Erythroblast (primary cell): Measurements from ENCODE around the gene ARHGAP26.

Experiments
- GATA1 ChIP-seq: IDR thresholded peaks from 2 replicates; pipeline ENCODE4 v1.6.1; 2011; ENCODE audit warnings: low read depth, mild to moderate bottlenecking, control low read depth, low read length, moderate library complexity
- POLR2A ChIP-seq: IDR thresholded peaks from 2 replicates; pipeline ENCODE4 v1.6.1; 2011; ENCODE audit warnings: mild to moderate bottlenecking, low read length

- TF ChIP-seq POLR2A (no peak), GATA1 (no peak)
Measured at GRCh38 chr5:143071927-143072326, 301.8 kb downstream of the ARHGAP26 start.
